GM21515 (cell line): ENCODE results near the gene USP32.

Source experiments
- ATAC-seq: cut with Tn5 transposase; IDR thresholded peaks from one replicate; pipeline ENCODE4 v1.9.1; 2021; ENCODE audit not compliant: unreplicated experiment

The USP32 gene

DNA sequence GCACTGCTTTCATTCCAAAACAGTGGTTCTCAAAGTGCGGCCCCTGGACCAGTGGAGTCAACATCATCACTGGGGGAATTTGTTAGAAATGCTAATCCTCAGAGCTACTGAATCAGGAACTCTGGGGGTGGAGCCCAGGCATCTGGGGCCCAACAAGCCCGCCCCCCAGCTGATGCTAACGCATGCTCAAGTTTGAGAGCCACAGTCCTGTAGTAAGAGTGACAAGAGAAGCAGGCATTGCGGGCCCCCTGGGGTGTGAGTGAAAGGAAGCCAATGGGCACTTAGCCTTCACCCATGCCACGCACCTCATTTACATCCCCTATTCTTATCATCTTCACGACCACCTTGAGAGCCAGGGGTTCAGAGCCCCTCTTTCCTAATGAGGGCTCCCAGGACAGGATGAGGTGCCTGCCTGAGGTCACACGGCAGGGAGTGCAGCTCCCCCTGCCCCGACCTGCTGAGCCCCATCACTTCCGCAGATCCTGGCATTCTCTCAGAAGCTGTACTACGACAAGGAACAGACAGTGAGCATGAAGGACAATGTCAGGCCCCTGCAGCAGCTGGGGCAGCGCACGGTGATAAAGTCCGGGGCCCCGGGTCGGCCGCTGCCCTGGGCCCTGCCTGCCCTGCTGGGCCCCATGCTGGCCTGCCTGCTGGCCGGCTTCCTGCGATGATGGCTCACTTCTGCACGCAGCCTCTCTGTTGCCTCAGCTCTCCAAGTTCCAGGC, 233.0 kb downstream of the USP32 start:
- ATAC-seq, result no peak

DNA sequence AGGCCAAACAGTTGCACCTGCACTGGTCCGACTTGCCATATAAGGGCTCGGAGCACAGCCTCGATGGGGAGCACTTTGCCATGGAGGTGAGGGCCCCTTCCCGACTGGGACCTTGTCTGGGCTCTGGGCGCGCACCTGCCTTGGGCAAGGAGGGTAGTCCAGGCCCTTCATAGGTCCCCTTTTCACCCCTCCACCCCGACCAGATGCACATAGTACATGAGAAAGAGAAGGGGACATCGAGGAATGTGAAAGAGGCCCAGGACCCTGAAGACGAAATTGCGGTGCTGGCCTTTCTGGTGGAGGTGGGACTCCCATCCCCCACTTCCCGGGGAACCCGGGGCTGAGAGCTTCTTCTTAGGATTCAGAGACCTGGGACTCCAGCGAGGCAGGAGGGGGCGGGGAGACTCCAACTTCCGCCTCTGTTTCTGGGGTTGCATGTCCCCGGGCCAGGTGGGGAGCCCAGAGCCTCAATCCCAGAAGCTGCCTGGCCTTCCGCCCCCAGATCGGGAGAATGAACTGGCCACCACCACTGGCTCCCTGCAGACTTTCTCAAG, 234.4 kb downstream of the USP32 start:
- ATAC-seq, result no peak

DNA sequence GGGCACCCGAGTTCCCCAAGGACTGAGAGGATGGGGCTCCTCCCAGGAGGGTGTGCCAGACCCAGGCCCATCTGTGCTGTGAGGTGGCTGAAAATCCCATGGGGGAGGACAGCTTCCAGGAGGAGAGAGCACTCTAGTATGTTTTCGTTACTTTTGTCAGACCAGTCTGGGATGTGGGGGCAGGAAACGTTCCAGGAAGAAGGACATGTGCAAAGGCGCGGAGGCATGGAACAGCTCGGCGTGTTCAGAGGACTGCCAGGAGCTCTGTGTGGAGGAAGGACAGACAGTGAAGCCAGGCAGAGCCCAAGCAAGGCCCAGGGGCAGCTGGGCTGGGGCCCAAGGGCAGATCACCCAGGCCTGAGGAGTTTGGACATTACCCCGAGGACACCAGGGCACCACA, 235.2 kb downstream of the USP32 start:
- no peak for ATAC-seq

DNA sequence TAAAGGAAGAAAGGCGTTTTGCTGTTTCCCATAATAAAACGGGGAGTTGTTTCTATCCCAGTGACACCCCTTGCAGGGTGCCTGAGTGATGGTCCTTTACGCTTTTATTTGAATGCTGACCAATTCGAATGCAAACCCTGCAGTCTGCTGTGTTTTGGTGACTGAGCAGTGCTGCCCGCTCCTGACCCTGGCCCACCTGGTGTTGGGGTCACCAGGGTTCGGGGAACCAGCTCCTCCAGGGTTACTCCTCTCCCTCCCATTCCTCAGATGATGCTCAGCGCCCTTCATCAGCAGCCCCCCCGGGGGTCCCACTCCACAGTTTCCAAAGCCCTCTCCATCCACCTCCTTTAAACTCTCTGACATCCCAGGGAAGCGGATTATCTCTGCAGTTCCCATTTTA, 236.1 kb downstream of the USP32 start:
- no peak for ATAC-seq

DNA sequence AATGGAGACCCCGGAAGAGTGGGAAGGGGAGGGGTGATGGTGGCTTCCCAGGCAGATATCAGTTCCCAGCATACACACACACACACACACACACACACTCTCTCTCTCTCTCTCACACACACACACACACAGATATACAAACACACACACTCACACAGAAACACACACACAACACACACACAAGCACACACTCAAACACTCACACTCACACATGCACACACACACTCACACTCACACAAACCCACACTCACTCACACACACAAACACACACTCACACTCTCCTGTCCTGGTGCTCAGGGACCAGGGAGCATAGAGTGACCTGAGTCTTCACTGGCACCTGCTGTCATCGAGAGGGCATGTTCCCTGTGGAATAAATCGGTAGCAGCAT, 236.5 kb downstream of the USP32 start:
- no peak for ATAC-seq

DNA sequence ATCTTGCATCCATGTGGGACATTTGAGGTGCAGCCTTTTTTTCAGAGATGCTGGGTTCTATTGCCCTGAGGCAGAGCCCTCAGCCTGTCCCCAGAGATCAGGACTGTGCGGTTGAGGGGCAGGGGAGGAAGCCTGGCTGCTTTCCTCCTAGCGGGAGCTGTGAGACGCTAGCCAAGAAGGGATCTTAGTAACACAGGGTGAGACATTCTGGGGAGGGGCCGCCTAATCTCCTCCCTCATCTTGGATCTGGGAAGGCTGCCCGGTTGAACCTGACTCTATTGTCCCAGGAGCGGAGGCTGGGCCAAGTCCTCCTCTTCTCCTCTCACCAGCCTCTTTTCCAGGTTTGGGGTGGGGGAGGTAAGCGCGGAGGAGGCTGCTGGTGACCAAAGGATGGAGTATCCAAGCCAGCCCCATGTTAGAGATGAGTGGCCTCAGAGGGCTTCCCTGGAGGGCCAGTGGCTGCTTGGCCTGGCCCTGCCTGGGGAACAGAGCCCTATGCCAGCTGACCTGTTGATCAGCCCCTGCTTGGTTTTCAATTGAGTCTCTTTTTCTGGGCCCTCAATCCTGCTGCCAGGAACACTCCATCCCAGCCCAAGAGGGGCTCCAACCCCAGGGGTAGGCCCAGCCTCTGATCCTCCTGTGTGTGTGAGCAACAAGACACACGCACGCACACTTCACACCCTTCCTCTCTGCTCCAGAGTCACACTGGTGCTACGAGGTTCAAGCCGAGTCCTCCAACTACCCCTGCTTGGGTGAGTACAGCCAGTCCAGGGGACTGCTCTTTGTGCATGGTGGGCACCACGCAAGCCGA, 237.1 kb downstream of the USP32 start:
- ATAC-seq, result no peak

DNA sequence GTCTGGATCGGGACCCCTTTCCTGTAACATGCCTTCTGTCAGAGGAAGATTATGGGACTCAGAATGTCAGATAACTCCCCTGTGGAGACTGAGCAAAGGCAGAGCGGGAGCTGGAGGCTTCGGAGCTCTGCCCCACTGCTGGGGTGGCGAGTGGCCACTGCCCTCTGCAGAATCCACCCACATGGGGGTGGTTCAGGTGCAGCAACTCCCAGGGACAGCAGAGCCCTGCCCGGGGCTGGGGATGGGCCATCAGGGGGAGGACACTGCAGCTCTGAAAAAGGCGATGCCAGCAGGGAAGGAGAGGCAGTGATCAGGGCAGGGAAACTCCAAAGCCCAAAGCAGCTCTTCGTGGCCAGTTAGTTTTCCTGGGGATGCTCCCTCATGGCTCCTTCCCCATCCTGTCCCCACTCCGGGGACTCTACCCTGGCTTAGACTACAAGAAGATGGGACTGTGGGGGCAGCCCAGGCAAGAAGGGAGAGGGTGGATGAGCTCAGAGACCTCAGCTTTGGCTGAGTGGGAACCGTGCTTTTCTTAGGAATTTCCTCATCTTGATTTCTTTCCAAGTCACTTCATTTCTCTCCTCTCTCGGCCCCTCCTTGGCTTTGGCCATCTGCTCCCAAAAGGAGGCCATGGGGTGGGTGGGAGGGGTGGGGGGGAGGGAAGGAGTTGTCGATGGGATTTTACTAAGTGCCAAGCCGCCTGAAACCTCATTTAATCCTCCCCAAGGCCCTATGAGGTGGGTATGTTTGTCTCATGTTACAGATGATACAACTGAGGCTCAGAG, 238.1 kb downstream of the USP32 start:
- no peak for ATAC-seq

DNA sequence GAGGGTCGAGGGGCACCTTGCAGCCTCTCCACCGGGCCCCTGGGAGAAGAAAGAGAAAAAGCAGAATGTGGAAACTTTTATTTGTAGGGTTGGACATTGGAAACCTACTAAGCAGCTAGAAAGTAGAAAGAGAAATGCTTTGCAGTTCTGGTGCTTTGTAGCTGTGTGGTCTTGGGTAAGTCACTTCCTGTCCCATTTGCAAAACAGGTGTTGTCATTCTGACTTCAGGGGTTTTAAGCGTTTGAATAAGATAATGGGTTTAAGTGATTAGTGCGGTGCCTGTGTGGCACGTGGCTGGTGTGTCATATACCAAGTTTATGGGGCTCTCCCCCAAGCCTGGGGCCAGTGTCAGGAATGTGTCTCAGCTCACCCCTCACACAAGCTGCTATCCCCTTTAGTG, 240.6 kb downstream of the USP32 start:
- no peak for ATAC-seq

DNA sequence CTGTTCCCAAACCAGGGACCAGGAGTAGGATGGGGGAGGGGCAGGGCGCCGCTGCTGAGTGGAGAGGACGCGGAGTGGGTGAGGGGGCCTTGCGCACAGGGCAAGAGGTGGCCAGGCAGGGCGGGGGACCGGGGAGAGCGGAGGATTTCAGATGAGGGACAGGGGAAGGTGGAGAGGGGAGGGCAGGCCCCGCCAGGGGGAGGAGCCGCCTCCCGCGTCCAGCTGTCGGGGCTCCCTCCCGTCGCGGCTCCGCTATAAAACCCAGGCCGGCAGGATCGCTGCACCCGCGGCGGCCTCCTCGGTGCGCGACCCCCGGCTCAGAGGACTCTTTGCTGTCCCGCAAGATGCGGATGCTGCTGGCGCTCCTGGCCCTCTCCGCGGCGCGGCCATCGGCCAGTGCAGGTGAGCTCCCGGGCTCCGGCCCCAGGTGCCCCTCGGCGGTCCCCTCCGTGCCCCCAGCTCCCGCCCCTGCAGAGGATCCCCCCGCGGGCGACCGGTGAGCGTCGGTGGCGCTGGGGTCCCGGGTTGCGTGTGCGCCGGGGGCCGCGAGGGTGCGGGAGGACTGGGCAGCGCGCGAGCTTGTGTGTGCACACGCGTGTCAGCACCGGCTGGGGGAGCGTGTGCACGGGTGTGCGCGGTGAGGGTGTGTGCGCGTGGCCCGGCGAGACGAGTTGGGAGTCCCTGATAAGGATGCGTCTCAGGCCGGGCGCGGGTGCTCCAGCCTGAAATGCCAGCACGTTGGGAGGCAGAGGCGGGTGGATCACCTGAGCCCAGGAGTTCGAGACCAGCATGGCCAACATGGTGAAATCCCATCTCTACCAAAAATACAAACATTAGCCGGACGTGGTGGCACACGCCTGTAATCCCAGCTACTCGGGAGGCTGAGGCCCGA, 242.0 kb downstream of the USP32 start, which contains the start of gene CA4:
CA4 (plus strand) TSS at position 283 of the 892 bp plus-strand sequence; CDS start at position 345, 62 bp downstream.
- no peak for ATAC-seq

DNA sequence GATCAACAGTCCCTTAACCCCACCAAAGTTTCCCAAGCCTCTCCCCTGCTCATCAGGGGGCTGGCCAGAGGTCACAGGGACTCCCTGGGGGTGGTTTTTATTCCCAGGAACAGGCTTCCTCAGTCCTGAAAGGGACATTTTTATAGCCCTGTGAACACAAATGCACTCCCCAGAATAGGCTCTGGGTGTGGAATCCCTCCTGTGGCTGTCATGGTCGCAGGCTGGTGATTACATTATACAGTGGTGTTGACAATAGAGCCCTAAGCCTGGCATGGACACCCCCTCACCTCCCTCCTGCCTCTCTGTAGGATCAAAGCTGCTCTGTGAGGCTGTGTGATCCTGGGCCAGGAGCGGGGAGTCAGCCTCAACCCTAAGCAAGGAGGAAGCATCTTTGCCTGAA, 243.6 kb downstream of the USP32 start:
- no peak for ATAC-seq

DNA sequence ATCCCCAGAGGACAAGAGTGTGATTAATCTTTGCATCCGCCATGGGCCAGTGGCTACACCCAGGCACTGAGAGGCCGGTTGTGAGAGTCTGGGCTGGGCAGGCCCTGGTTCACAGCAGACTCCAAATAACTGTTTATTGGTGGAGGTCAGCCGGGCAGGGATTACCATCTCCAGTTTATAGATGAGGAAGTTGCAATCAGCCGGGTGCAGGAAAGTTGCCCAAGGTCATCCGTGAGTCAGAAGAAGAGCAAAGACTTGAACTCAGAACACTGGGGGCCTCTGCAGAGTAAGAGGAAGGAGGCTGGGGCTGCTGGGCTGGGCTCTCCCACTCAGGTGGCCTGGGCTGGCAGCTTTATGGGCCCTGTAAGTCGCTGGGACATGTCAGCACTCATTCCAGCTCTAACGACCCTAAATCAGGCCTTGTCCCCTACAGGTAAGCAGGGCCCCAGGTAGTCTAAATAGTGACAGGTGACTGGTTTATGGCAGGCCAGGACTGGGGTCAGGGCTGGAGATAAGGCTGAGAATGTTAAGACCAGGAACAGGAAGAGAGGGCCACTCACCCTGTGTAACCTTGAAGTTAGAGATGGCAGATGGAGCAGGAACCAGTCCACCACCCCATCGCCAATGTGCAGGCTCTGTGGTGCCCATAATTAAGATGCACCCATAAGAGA, 244.2 kb downstream of the USP32 start:
- no peak for ATAC-seq

DNA sequence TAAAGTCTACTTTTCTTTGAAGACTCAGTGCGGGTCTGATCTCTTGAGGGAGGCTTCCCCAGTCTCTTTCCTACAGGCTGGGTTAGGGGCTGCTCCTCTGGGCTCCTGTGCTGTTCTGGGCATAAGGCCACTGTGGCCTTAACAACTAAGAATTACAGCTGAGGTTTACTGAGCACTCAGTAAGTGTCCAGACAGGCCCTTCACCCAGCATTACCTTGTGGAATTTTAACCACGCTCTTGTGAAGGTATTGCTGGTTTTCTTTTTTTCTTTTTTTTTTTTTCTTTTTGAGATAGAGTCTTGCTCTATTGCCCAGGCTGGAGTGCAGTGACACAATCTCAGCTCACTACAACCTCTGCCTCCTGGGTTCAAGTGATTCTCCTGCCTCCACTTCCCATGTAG, 245.7 kb downstream of the USP32 start:
- ATAC-seq, result no peak

DNA sequence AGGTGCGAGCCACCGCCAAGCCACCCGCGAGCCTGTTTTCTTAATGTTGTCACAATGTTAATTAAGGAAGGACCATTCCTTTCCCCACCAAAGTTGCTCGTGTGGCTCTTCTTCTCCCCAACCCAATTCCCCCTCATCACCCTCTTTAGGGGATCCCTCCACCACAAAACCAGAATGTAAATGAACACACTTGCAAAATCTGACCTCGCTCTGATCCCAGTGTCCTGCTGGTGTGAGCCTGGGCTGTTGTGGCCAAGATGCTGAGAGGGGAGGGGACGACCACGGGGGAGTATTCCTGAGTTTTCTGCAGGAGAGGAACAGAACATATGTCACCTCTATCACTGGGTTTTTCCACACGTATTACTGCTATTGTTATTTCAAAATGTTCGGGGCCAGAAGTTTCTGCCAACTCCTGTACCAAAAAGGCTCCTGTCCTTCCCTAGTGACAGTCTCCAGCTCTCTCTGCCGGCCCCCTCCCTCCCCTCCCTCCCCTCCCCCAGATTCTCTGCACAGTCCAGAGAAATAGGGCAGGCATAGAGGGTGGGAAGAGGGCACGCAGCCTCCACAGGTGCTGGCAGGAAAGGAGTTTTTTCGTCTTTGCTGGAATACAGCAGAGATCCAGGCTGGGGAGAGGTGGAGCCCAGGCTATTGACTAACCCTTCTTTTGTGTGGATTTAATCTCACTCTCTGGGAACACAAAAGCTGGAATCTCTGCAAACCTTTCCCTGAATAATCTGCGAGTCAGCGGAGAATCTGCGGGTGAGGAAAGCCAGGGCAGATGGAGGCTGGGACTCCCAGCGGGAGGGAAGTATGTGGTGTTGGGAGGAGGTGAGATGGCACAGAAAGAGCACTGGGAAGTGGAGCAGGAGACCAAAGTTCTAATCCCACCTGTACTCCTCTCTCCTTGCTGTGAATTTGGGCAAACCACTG, 246.7 kb downstream of the USP32 start:
- ATAC-seq, result no peak

DNA sequence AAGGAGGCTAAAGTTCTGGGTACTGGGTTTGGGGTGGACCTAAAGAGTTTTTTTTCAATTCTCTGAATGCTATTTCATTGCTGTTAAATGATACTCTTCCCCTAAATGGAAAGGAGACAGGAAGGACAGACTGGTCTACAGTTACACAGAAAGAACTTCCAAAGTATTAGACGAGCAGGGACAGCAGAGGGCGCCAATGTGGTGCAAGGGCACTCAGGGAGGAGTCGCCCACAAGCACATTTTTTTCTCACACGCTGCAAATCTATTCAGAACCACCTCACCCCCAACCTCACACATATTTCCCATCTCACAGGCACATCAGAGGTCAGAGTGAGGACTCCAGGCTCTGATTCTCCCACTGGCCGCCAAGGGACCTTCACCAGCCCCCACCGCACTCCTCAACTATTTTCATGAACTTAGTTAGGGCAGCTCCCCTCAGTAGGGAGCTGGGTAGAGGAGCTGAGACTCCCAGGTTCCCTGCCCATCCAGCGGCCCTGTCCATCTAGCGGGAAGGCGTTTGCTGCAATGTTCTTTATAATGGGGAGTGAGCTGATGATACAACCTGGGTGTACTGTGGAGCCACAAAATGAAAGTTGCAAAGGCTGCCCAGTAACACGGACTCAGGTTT, 248.9 kb downstream of the USP32 start:
- no peak for ATAC-seq

DNA sequence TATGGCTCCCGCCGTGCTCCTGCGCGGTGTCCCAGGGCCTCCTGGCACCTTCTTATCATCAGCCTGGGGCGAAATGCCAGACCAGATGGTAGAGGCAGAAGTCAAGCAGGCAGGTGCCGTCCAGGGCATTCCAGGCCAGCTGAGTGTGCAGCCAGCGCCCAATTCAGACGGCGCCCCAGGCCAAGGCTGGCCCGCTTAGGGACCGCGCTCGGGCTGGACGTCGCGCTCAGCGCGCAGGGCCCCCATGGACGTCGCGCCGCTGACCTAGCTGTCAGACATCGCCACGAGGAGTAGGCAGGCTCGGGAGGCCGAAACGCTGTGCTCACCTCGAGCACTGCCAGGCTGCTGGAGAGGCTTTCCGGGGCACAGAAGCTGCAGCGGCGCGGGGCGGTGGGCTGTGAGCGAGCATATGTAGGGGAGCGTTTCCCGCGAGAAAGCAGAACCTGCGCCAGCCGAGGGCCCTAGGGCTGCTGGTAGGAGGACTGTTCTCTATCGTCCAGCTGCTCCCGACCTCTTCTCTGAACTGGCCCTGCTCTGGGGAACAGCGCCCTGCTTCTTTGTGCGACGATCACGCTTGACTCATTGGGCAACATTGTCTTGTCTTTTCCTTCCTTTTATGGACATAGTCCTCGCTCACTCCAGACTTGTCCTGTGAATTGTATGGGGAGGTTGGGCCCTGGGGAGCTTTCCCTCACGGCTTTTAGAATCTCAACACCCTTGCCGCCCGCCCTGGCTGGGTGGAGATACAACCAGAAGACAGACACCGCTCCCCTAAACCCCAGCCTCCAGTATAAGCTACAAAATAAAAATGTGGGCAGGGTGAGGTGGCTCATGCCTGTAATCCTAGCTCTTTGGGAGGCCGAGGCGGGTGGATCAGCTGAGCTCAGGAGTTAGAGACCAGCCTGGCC, 250.6 kb downstream of the USP32 start:
- no peak for ATAC-seq

DNA sequence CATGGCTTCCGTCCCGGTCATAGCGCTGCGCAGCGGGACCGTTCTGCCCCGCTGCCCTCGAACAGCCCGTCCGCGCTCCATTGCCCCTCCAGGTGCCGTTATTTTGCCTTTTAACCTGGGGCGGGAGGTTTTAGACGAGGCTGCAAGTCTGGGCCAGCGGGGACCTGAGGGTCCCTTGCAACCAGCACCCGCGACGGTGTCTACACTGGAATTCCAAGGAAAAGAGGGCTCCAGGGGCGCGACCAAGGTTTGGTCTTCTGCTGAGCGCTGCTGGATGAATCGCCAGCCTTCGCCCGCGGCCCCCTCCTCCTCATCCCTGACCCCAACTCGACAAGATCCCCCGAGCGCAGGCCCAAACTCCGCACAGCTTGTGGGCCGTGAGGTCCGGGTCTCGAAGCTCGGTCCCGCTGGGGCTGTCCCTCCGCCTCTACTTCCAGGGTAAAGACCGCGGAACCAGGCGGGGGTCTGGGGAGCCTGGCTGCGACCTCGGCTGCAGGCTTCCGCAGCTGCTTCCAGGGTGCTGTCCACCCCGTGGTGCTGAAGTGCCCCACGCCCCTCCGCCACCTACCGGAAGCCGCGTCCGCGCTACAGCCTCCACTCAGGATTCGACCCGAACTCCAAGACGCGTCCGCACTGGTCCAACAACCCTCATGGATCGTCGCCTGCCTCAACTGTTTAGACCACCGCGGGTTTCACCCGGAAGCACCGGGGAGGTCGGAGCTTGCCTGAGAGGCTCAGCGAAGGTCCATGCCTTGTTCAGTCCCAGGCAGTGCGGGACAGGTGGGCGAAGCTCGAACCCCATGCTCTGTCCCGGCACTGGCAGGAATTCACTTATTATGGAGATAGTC, 252.3 kb downstream of the USP32 start:
- no peak for ATAC-seq
